H1 (cell line): ENCODE results near the gene HSPA2. TPM values are rescaled to one million over a fixed set of nuclear protein-coding genes. Genes with fewer than 3 reads are reported as not detected.
"Not testable (repeated sequence)": the region's sequence is repeated elsewhere in the genome, so short reads cannot be mapped to it uniquely, and the experiment has no call there.

Experiments
- CTCF ChIA-PET: fragments of 300-600 bp; sonication (Branson Sonifier 250); formaldehyde crosslinking; loops from one replicate; lab custom pipeline; 2021; ENCODE audit not compliant: partially characterized antibody; lab: Charles Lee
- POLR2A ChIA-PET: fragments of 300-600 bp; sonication (Branson Sonifier 250); formaldehyde crosslinking; loops from one replicate; lab custom pipeline; 2021; ENCODE audit warnings: inconsistent platforms; ENCODE audit not compliant: partially characterized antibody; lab: Charles Lee
- DNase-seq, 2 experiments: peaks; one replicate each; pipeline versions ENCODE4 v3.0.0 to v3.0.0-alpha.2; 2010 to 2022; ENCODE audit warnings: low spot score in 2 of 2, low read depth in 1 of 2, mixed read lengths in 1 of 2
- FAIRE-seq: peaks from 2 replicates; lab custom pipeline; 2011; peaks lifted over from hg19 to GRCh38; lab: Jason Lieb, UNC
- H2AFZ ChIP-seq: 2 replicates; pipeline ENCODE4 v1.8.1; 2012; ENCODE audit warnings: low read length, inconsistent platforms
- H2AK5ac ChIP-seq: 2 replicates; pipeline ENCODE4 v1.6.1; 2013; ENCODE audit warnings: low read depth, low read length
- H2BK120ac ChIP-seq: replicated peaks from 2 replicates; pipeline ENCODE3; 2013; ENCODE audit warnings: low read depth, low read length, inconsistent platforms
- H2BK12ac ChIP-seq: 2 replicates; pipeline ENCODE4 v1.6.1; 2013; ENCODE audit warnings: low read depth, low read length
- H2BK15ac ChIP-seq: 2 replicates; pipeline ENCODE4 v1.6.1; 2013; ENCODE audit warnings: low read length
- H2BK20ac ChIP-seq: 2 replicates; pipeline ENCODE4 v1.6.1; 2013; ENCODE audit warnings: low read length
- H2BK5ac ChIP-seq: 2 replicates; pipeline ENCODE4 v1.6.1; 2013; ENCODE audit warnings: low read depth, low read length
- H3K14ac ChIP-seq: 2 replicates; pipeline ENCODE4 v1.6.1; 2013; ENCODE audit warnings: inconsistent platforms; ENCODE audit not compliant: insufficient read length
- H3K18ac ChIP-seq: 2 replicates; pipeline ENCODE4 v1.6.1; 2013; ENCODE audit warnings: low read length; ENCODE audit errors: extremely low read depth
- H3K23ac ChIP-seq: 2 replicates; pipeline ENCODE4 v1.6.1; 2013; ENCODE audit warnings: inconsistent platforms; ENCODE audit not compliant: insufficient read length
- H3K23me2 ChIP-seq: 2 replicates; pipeline ENCODE4 v1.6.1; 2013; ENCODE audit warnings: low read depth, low read length
- H3K27ac ChIP-seq: 2 replicates; pipeline ENCODE4 v1.6.1; 2011; ENCODE audit warnings: low read depth, low read length, inconsistent platforms
- H3K27me3 ChIP-seq, 4 experiments: replicated peaks in 1 of 4; 1 replicate in 1 of 4; 2 replicates in 3 of 4; pipeline versions ENCODE4 v1.6.1 to v1.8.1; 2011 to 2013; ENCODE audit warnings: low read length in 3 of 4, mild to moderate bottlenecking in 3 of 4, inconsistent platforms in 2 of 4, mixed read lengths in 2 of 4, moderate library complexity in 1 of 4; ENCODE audit not compliant: control insufficient read depth in 3 of 4, insufficient read depth in 3 of 4; ENCODE audit errors: extremely low read depth in 1 of 4
- H3K36me3 ChIP-seq, 4 experiments: 2 replicates each; pipeline versions ENCODE4 v1.6.1 to v1.8.1; 2011 to 2013; ENCODE audit warnings: mild to moderate bottlenecking in 4 of 4, low read length in 3 of 4, moderate library complexity in 2 of 4, control low read depth in 1 of 4, inconsistent platforms in 1 of 4; ENCODE audit not compliant: insufficient read depth in 4 of 4, control insufficient read depth in 2 of 4
- H3K4ac ChIP-seq: replicated peaks from 2 replicates; pipeline ENCODE3; 2013; ENCODE audit warnings: low read length, low read depth, mixed read lengths, inconsistent platforms; ENCODE audit not compliant: insufficient read length
- H3K4me1 ChIP-seq, 4 experiments: replicated peaks in 1 of 4; 1 replicate in 1 of 4; 2 replicates in 3 of 4; pipeline versions ENCODE4 v1.6.1 to v1.8.1; 2011 to 2013; ENCODE audit warnings: low read length in 3 of 4, inconsistent platforms in 2 of 4, mixed read lengths in 1 of 4; ENCODE audit not compliant: insufficient read depth in 4 of 4, control insufficient read depth in 3 of 4
- H3K4me2 ChIP-seq, 2 experiments: 2 replicates each; pipeline versions ENCODE4 v1.6.1 to v1.8.1; 2011 to 2013; ENCODE audit warnings: low read depth in 2 of 2, low read length in 2 of 2, control low read depth in 1 of 2, inconsistent platforms in 1 of 2, mild to moderate bottlenecking in 1 of 2; ENCODE audit not compliant: insufficient read depth in 1 of 2
- H3K4me3 ChIP-seq, 4 experiments: fragments of 200-600, 300-600 bp in 1 of 4; sonication (generic), shearing (Covaris generic), sonication (Bioruptor Twin) in 1 of 4; 2 replicates each; pipeline versions ENCODE4 v1.5.1 to v1.8.1; 2011 to 2016; ENCODE audit warnings: low read length in 4 of 4, low read depth in 3 of 4, control low read depth in 2 of 4, inconsistent platforms in 2 of 4, mild to moderate bottlenecking in 2 of 4, mixed read lengths in 1 of 4, moderate library complexity in 1 of 4; ENCODE audit not compliant: insufficient read depth in 2 of 4; ENCODE audit errors: extremely low read depth in 1 of 4
- H3K56ac ChIP-seq: replicated peaks from 2 replicates; pipeline ENCODE3; 2013; ENCODE audit warnings: low read depth, mild to moderate bottlenecking, mixed read lengths, low read length, inconsistent platforms; ENCODE audit not compliant: insufficient read length
- H3K79me1 ChIP-seq: 2 replicates; pipeline ENCODE4 v1.6.1; 2013; ENCODE audit warnings: low read depth, low read length, control low read depth
- H3K79me2 ChIP-seq, 2 experiments: 2 replicates each; pipeline versions ENCODE4 v1.6.1 to v1.8.1; 2012 to 2013; ENCODE audit warnings: low read length in 2 of 2, mild to moderate bottlenecking in 2 of 2, inconsistent platforms in 1 of 2; ENCODE audit not compliant: insufficient read depth in 2 of 2, control insufficient read depth in 1 of 2
- H3K9ac ChIP-seq, 4 experiments: replicated peaks in 1 of 4; 1 replicate in 1 of 4; 2 replicates in 3 of 4; pipeline versions ENCODE4 v1.6.1 to v1.8.1; 2011 to 2013; ENCODE audit warnings: low read depth in 3 of 4, low read length in 3 of 4, control low read depth in 2 of 4, mild to moderate bottlenecking in 2 of 4, moderate library complexity in 2 of 4, inconsistent platforms in 1 of 4; ENCODE audit errors: extremely low read depth in 1 of 4
- H3K9me3 ChIP-seq, 2 experiments: 2 replicates each; pipeline versions ENCODE4 v1.6.1 to v1.8.1; 2012 to 2013; ENCODE audit warnings: mild to moderate bottlenecking in 2 of 2, moderate library complexity in 2 of 2, control low read depth in 1 of 2, inconsistent platforms in 1 of 2, low read depth in 1 of 2, low read length in 1 of 2, mixed read lengths in 1 of 2; ENCODE audit not compliant: insufficient read depth in 2 of 2
- H4K20me1 ChIP-seq, 2 experiments: replicated peaks in 1 of 2; 2 replicates each; pipeline versions ENCODE3 to v1.8.1; 2011 to 2013; ENCODE audit warnings: inconsistent platforms in 2 of 2, low read length in 2 of 2, mild to moderate bottlenecking in 1 of 2; ENCODE audit not compliant: insufficient read depth in 2 of 2, control insufficient read depth in 1 of 2
- H4K5ac ChIP-seq: 2 replicates; pipeline ENCODE4 v1.6.1; 2013; ENCODE audit warnings: low read length, low read depth, mixed read lengths, inconsistent platforms; ENCODE audit not compliant: insufficient read length
- H4K8ac ChIP-seq: 2 replicates; pipeline ENCODE4 v1.8.0; 2013; ENCODE audit warnings: mild to moderate bottlenecking, moderate library complexity, low read length, inconsistent platforms; ENCODE audit not compliant: insufficient read depth; ENCODE audit errors: extremely low read depth
- H4K91ac ChIP-seq: replicated peaks from 2 replicates; pipeline ENCODE3; 2013; ENCODE audit warnings: low read length, mixed read lengths, inconsistent platforms; ENCODE audit not compliant: insufficient read length
- KDM1A ChIP-seq: fragments of 200-600, 300-600 bp; sonication (generic); IDR thresholded peaks from 2 replicates; pipeline ENCODE4 v1.7.1; 2016; ENCODE audit warnings: mild to moderate bottlenecking, low read length, borderline replicate concordance
- WGBS, 2 experiments: shearing (Covaris generic) in 1 of 2; methylation state at CpG; one replicate each; pipeline versions ENCODE4 v1.1.6 to v1.1.7; 2013 to 2015; ENCODE audit warnings: low lambda C conversion rate in 2 of 2, mixed read lengths in 2 of 2, inconsistent platforms in 1 of 2, low coverage in 1 of 2, missing lambda C conversion rate in 1 of 2; ENCODE audit not compliant: insufficient replicate concordance in 2 of 2, insufficient coverage in 1 of 2, insufficient read length in 1 of 2; ENCODE audit errors: extremely low coverage in 1 of 2, missing lambda C conversion rate in 1 of 2; 5-methylcytosine and 5-hydroxymethylcytosine counted together
- polyA plus RNA-seq, 7 experiments: library from polyadenylated mRNA; depleted of rRNA in 3 of 7; stranded (reverse) in 5 of 7; unstranded in 2 of 7; fragments of >200 nt in 5 of 7; fragments of 200-250 nt in 2 of 7; gene quantifications; 1 replicate in 5 of 7; 2 replicates in 1 of 7; 4 replicates in 1 of 7; pipeline versions ENCODE4 v1.2.1 to v1.2.3, GENCODE V29; 2011 to 2013; ENCODE audit warnings: missing spikeins in 2 of 7, mixed read lengths in 2 of 7
- total RNA-seq: library from RNA; stranded (reverse); fragmentation: NEBNext Ultra II Directional; extraction: Animal tissue kit (Norgen Biotek cat#: 25700); gene quantifications from 2 replicates; pipeline ENCODE4 v1.2.1, GENCODE V29; 2021

HSPA2 gene
- total and polyA plus RNA-seq, 2 of the 8 experiments (the other 6 are each of a cell fraction or from before 2014, with no cell fraction given), result 30.5 to 82.9 TPM

DNA sequence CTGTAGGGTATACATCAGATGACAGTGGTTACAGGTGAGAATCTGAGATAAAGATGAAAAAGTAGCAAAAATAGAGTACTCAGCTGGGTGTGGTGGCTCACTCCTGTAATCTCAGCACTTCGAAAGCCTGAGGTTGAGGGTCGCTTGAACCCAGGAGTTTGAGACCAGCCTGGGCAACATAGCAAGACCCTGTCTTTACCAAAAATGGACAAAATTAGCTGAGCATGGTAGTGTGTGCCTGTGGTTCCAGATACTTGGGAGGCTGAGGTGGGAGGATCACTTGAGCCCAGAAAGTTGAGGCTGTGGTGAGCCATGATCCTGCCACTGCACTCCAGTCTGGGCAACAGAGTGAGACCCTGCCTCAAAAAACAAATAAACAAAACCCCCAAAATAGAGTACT lies 17.7 kb downstream of the HSPA2 start:
- H2AFZ ChIP-seq, H3K18ac ChIP-seq, H4K8ac ChIP-seq, H3K56ac ChIP-seq, H2BK12ac ChIP-seq, H3K23me2 ChIP-seq, H3K79me2 ChIP-seq, H3K4ac ChIP-seq, H2BK15ac ChIP-seq, H2AK5ac ChIP-seq, H3K36me3 ChIP-seq, H4K91ac ChIP-seq: not testable (repeated sequence)
- 94% methylated on average over 2 of the region's 2 CpGs; no CpG with 5 or more reads in 1 of the 2 experiments for WGBS, 2 experiments
- CTCF ChIA-PET, result interaction anchor here (0.6 kb wide), 2 partner anchors 32 to 43 kb away, joined by 3 read pairs; no protein-coding TSS in a partner anchor
- 0 out of 2 replicates have a peak, but pooled peaks have one; percentile 12 for TF ChIP-seq KDM1A
- TF ChIP-seq, all 59 proteins: peak for 1; not testable (repeated sequence) for 58
- H4K5ac ChIP-seq, H2BK20ac ChIP-seq, H3K4me3 ChIP-seq, H4K20me1 ChIP-seq, H3K79me1 ChIP-seq, H3K27ac ChIP-seq, H2BK120ac ChIP-seq, POLR2A ChIA-PET, H3K27me3 ChIP-seq, H3K4me1 ChIP-seq, H2BK5ac ChIP-seq, H3K9ac ChIP-seq, H3K4me2 ChIP-seq, DNase-seq, FAIRE-seq, H3K14ac ChIP-seq, H3K9me3 ChIP-seq, H3K23ac ChIP-seq: not testable (repeated sequence)
